Heart left ventricle (tissue), 16 donors: ENCODE data around the gene STBD1. TPM values are rescaled to one million over a fixed set of nuclear protein-coding genes. Genes with fewer than 3 reads are reported as not detected.
"Not testable (repeated sequence)": the region's sequence is repeated elsewhere in the genome, so short reads cannot be mapped to it uniquely, and the experiment has no call there.

Source experiments
- ATAC-seq, 4 donors: fragments of 200-7000 bp; cut with Tn5 transposase; one replicate each; pipeline ENCODE4 v1.9.1; 2020 to 2022; ENCODE audit warnings: moderate library complexity in 4 of 4, mild to moderate bottlenecking in 3 of 4, moderate number of reproducible peaks in 1 of 4
- DNase-seq, 5 donors: peaks; one replicate each; pipeline ENCODE4 v3.0.0-alpha.2; 2020
- H3K27ac ChIP-seq, 12 donors: fragments of 200-600 bp; sonication (generic) in 4 of 12; one replicate each; pipeline versions ENCODE4 v1.5.0 to v1.8.0; 2016 to 2022; ENCODE audit warnings: mild to moderate bottlenecking in 2 of 12
- H3K27me3 ChIP-seq, 9 donors: fragments of 200-600 bp; sonication (generic) in 2 of 9; one replicate each; pipeline versions ENCODE4 v1.5.1 to v1.8.0; 2016 to 2022; ENCODE audit warnings: mild to moderate bottlenecking in 3 of 9
- H3K36me3 ChIP-seq, 9 donors: fragments of 200-600 bp; sonication (generic) in 2 of 9; one replicate each; pipeline versions ENCODE4 v1.5.0 to v1.8.0; 2018 to 2022; ENCODE audit warnings: mild to moderate bottlenecking in 2 of 9
- H3K4me1 ChIP-seq, 12 donors: fragments of 200-600 bp; sonication (generic) in 4 of 12; one replicate each; pipeline versions ENCODE4 v1.5.0 to v1.8.0; 2016 to 2022; ENCODE audit warnings: mild to moderate bottlenecking in 3 of 12
- H3K4me3 ChIP-seq, 12 donors: fragments of 200-600 bp; sonication (generic) in 4 of 12; one replicate each; pipeline versions ENCODE4 v1.5.0 to v1.8.0; 2017 to 2022; ENCODE audit warnings: mild to moderate bottlenecking in 9 of 12, moderate library complexity in 4 of 12
- H3K9me3 ChIP-seq, 12 donors: fragments of 200-600 bp; sonication (generic) in 4 of 12; one replicate each; pipeline versions ENCODE4 v1.5.0 to v1.8.0; 2016 to 2022; ENCODE audit warnings: mild to moderate bottlenecking in 1 of 12
- POLR2A ChIP-seq, 2 donors: fragments of 450-650 bp; IDR thresholded peaks; one replicate each; pipeline ENCODE4 v1.6.1; 2017; ENCODE audit warnings: antibody characterized with exemption in 2 of 2, mild to moderate bottlenecking in 2 of 2, moderate library complexity in 2 of 2
- WGBS, 4 donors: extraction: QIAGEN DNeasy Blood & Tissue Kit in 2 of 4; methylation state at CpG; one replicate each; pipeline versions ENCODE4 v1.1.5 to v1.1.7; 2013 to 2018; 5-methylcytosine and 5-hydroxymethylcytosine counted together
- intact Hi-C, 10 donors: fragments of 100-400 bp; cut with DNase I; formaldehyde crosslinking; loops; one replicate each; pipeline versions ENCODE4 v1.11.1 to v1.14.2; 2022
- polyA plus RNA-seq, 2 donors: library from polyadenylated mRNA; stranded (reverse); fragments of 200-250 nt; gene quantifications; one replicate each; pipeline ENCODE4 v1.2.3, GENCODE V29; 2013
- total RNA-seq, 9 donors: library from RNA; depleted of rRNA in 2 of 9; stranded (reverse); fragments of >200 nt in 2 of 9; fragmentation: NEBNext Ultra II Directional in 3 of 9; extraction: Animal tissue kit (Norgen Biotek cat#: 25700) in 3 of 9; gene quantifications; one replicate each; pipeline versions ENCODE4 v1.1.0 to v1.2.4, GENCODE V29; 2016 to 2023
- TF ChIP-seq, protein P1 (sequence below), 12 donors: fragments of 200-600 bp; sonication (generic) in 4 of 12; IDR thresholded peaks; one replicate each; pipeline versions ENCODE4 v1.5.0 to v1.8.0; 2018 to 2022; ENCODE audit warnings: antibody characterized with exemption in 12 of 12, mild to moderate bottlenecking in 5 of 12
- donor health status: ischemic (EF 13 %, LVEDD 7.1; RV severe dilation, severe dysfunction).
- donor health status: healthy with polysubstance abuse.
- donor health status: DM: no; HTN: yes; CAD: no.
- donor health status: DM: no; HTN: no; CAD: no.
- donor health status: ischemic (EF 25% LVEDD 6.9; RV normal size, moderate dysfunction).
- donor health status: ischemic (EF 25% LVEDD 5.7; RV mildly dilated, moderate dysfunction).
- donor health status: healthy.
- donor health status: DM: yes; HTN: yes; CAD: no.
- donor health status: ischemic (EF 35%, LVEDD 5.7; RV mildly dilated, moderate dysfunction).
- donor health status: nonischemic (EF 11% LVEDD 7.7; RV severe dilation, severe dysfunction).
- donor health status: DM: yes; HTN: yes; CAD: no.
- donor health status: PGD.
- donor health status: ischemic (EF 29% LVEDD 5.4; RV normal size, mild dysfunction).
- donor health status: nonischemic (EF 23%, LVEDD 6.1; RV moderate dilation, normal function).

STBD1 gene
- total and polyA plus RNA-seq, 11 donors: 16.8 to 50.8 (median 25.8) TPM

DNA sequence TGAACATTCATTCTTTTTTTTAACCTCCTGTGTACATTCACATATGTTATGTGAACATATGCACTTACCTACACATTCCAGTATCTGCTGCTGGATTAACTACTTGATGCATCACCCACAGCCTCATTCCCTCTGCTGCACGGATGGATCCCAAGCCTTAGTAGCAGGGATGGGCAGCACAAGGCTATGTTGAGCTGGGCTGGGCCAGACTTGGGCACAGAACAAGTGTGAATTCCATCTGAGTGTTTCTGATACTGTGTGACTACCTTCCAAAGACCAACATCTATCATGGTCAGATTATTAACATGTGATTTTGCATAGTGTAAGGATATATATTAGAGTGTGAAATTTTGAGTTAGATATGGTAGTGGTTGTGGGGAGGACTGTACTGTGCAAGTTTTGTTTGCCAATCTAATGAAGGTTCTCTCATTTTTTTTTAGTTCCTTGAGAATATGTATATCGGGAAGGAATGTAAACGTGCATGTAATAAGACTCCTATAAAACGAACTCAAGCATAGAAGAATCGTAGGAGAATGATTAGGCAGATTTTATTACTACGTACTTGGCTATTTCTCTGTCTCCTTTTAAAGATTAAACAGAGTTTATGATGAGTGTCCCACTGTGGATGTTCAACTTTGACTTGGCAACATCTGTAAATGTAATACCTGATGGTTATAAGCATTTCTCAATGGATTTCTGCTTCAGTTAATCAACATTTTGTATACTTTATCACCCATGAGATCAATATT is 23.4 kb upstream of the STBD1 start:
- Histone ChIP-seq H3K36me3 (no peaks in the 10 kb centered on the region), H3K27ac (no peak overlapping the region), H3K9me3 (peaks cover 0 to 9% (median 0%) of the 10 kb centered on the region in 12 donors), H3K27me3 (no peaks in the 10 kb centered on the region), H3K4me1 (peaks cover 0 to 8% (median 0%) of the 10 kb centered on the region in 12 donors), H3K4me3 (no peak overlapping the region)
- no peak for ATAC-seq
- WGBS, 4 donors: 82 to 89% (median 84%) methylated on average over 6 of the region's 6 CpGs
- no peak for DNase-seq
- intact Hi-C loops: no loop called here
- TF ChIP-seq POLR2A (IDR thresholded peaks at IDR 0.05): no peak
- TF ChIP-seq, protein P1, sequence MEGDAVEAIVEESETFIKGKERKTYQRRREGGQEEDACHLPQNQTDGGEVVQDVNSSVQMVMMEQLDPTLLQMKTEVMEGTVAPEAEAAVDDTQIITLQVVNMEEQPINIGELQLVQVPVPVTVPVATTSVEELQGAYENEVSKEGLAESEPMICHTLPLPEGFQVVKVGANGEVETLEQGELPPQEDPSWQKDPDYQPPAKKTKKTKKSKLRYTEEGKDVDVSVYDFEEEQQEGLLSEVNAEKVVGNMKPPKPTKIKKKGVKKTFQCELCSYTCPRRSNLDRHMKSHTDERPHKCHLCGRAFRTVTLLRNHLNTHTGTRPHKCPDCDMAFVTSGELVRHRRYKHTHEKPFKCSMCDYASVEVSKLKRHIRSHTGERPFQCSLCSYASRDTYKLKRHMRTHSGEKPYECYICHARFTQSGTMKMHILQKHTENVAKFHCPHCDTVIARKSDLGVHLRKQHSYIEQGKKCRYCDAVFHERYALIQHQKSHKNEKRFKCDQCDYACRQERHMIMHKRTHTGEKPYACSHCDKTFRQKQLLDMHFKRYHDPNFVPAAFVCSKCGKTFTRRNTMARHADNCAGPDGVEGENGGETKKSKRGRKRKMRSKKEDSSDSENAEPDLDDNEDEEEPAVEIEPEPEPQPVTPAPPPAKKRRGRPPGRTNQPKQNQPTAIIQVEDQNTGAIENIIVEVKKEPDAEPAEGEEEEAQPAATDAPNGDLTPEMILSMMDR (IDR thresholded peaks at IDR 0.05): no peak

DNA sequence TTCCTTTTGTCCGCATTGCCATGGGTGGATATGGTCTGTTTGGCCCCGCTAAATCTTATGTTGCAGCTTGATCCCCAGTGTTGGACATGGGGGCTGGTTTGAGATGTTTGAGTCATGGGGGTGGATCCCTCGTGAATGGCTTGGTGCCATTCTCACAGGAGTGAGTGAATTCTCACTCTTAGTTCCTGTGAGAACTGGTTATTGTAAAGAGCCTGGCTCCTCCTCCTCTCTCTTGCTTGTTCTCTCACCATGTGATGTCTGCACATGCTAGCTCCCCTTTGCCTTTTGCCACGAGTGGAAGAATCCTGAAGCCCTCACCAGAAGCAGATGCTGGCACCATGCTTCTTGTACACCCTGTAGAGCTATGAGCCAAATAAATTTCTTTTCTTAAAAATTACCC is 22.6 kb upstream of the STBD1 start:
- Histone ChIP-seq H3K36me3 (no peaks in the 10 kb centered on the region), H3K9me3 (peaks cover 0 to 9% (median 0%) of the 10 kb centered on the region in 12 donors), H3K4me1 (peaks cover 0 to 8% (median 0%) of the 10 kb centered on the region in 12 donors), H3K27ac (no peak overlapping the region), H3K4me3 (no peak overlapping the region), H3K27me3 (no peaks in the 10 kb centered on the region)
- intact Hi-C loops: no loop called here
- no peak for DNase-seq
- TF ChIP-seq POLR2A (IDR thresholded peaks at IDR 0.05): no peak
- TF ChIP-seq, protein P1 (IDR thresholded peaks at IDR 0.05): no peak
- 72 to 83% (median 76%) methylated on average over 4 of the region's 4 CpGs for WGBS, 4 donors
- ATAC-seq: no peak

DNA sequence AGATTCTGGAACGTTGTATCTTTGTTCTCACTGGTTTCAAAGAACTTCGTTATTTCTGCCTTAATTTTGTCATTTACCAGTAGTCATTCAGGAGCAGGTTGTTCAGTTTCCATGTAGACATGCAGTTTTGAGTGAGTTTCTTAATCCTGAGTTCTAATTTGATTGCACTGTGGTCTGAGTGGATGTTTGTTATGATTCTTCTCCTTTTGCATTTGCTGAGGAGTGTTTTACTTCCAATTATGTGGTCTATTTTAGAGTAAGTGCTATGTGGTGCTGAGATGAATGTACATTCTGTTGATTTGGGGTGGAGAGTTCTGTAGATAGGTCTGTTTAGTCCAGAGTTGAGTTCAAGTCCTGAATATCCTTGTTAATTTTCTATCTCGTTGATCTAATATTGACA is 18.7 kb upstream of the STBD1 start:
- H3K27me3 ChIP-seq, H3K4me1 ChIP-seq, DNase-seq, H3K9me3 ChIP-seq, intact Hi-C loops, H3K27ac ChIP-seq, H3K4me3 ChIP-seq, ATAC-seq, H3K36me3 ChIP-seq: not testable (repeated sequence)
- 77 to 83% (median 79%) methylated on average over 3 of the region's 3 CpGs for WGBS, 4 donors

DNA sequence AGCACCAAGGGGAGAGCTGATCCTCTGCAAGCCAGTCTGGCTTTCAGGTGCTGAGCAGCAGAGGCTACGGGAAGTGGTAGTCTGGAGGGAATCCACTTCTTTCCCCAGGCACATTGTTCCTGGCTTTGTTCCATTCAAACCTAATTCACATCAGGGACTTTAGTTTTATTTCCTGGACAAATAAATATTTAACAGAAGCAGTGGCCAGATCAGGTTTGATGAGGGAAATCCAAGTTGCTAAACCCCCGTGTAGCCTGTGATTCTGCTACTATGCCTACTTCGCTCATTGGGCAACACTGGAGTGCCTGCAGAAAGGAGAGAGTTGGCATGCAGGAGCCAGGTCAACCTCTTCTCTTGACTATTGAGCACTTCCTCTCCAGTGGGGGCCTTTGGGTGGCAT is 13.8 kb upstream of the STBD1 start:
- DNase-seq (no peak), ATAC-seq (no peak)
- 80 to 93% (median 90%) methylated on average over 3 of the region's 3 CpGs for WGBS, 4 donors
- no peak overlapping the region for H3K4me3 ChIP-seq
- H3K27me3 ChIP-seq: no peaks in the 10 kb centered on the region
- H3K9me3 ChIP-seq: peaks cover 0 to 18% (median 2%) of the 10 kb centered on the region in 12 donors
- intact Hi-C loops: no loop called here
- H3K36me3 ChIP-seq: no peaks in the 10 kb centered on the region
- no peak for TF ChIP-seq POLR2A (IDR thresholded peaks at IDR 0.05)
- TF ChIP-seq, protein P1 (IDR thresholded peaks at IDR 0.05): no peak
- no peak overlapping the region for H3K27ac ChIP-seq
- H3K4me1 ChIP-seq: peaks cover 0 to 12% (median 0%) of the 10 kb centered on the region in 12 donors
